ENCODE data around the gene TCF21.

DNA sequence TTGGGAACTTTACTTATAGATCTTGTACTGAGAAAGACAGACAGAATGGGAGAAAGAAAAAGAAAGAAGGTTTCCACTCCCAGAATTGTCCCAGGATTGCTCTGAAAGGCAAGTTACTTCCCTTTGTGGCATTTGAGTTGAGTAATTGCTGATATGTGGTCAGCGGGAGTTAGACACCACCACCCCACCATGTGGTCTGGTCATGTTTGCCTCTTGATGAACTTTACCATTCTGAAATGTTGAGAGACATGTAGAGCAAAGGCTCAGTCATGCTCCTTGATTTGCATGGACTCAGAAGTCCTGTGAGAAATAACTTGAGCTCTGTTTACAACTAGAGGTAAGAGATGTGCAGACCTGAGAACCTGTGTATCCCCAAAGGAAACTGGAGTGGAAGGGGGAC, 17.1 kb downstream of the TCF21 start:
- TF ChIP-seq, protein P1, sequence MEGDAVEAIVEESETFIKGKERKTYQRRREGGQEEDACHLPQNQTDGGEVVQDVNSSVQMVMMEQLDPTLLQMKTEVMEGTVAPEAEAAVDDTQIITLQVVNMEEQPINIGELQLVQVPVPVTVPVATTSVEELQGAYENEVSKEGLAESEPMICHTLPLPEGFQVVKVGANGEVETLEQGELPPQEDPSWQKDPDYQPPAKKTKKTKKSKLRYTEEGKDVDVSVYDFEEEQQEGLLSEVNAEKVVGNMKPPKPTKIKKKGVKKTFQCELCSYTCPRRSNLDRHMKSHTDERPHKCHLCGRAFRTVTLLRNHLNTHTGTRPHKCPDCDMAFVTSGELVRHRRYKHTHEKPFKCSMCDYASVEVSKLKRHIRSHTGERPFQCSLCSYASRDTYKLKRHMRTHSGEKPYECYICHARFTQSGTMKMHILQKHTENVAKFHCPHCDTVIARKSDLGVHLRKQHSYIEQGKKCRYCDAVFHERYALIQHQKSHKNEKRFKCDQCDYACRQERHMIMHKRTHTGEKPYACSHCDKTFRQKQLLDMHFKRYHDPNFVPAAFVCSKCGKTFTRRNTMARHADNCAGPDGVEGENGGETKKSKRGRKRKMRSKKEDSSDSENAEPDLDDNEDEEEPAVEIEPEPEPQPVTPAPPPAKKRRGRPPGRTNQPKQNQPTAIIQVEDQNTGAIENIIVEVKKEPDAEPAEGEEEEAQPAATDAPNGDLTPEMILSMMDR (IDR thresholded peaks at IDR 0.05; ENCODE audit: low read depth, low read length) = no peak
- TF ChIP-seq POLR2A (IDR thresholded peaks at IDR 0.05; ENCODE audit: extremely low read depth, insufficient read length) = no peak
- peak; percentile 79 for TF ChIP-seq MAX (IDR thresholded peaks at IDR 0.05; ENCODE audit: low read depth, low read length)
- TF ChIP-seq MYC (IDR thresholded peaks at IDR 0.05; ENCODE audit: low read depth, low read length) = peak; percentile 66; the same call in 1 of the 2 replicates

Data from NB4 (cell line).